Type B pancreatic cell (in vitro differentiated cells): ENCODE results near the gene LYST. TPM values are rescaled to one million over a fixed set of nuclear protein-coding genes. Genes with fewer than 3 reads are reported as not detected.

Experiments used
- DNase-seq: peaks from one replicate; pipeline ENCODE4 v3.0.0; 2021; ENCODE audit warnings: mixed read lengths; ENCODE audit not compliant: unreplicated experiment; ENCODE audit errors: extremely low spot score
- H3K27ac Mint-ChIP-seq: 2 replicates; pipeline ENCODE4 v1.8.0; 2021; ENCODE audit warnings: mild to moderate bottlenecking, mixed read lengths
- H3K27me3 Mint-ChIP-seq: 2 replicates; pipeline ENCODE4 v1.8.0; 2021; ENCODE audit warnings: mixed read lengths
- H3K36me3 Mint-ChIP-seq: 2 replicates; pipeline ENCODE4 v1.8.0; 2021; ENCODE audit warnings: mixed read lengths
- H3K4me1 Mint-ChIP-seq: one replicate; pipeline ENCODE4 v1.8.0; 2021; ENCODE audit warnings: mixed read lengths; ENCODE audit not compliant: unreplicated experiment
- H3K4me3 Mint-ChIP-seq: 2 replicates; pipeline ENCODE4 v1.8.0; 2021; ENCODE audit warnings: mild to moderate bottlenecking, mixed read lengths
- H3K9me3 Mint-ChIP-seq: 2 replicates; pipeline ENCODE4 v1.8.0; 2021; ENCODE audit warnings: mixed read lengths
- CTCF ChIP-seq: fragments of 200-600 bp; sonication (generic); conservative IDR thresholded peaks from 2 replicates; pipeline ENCODE4 v1.5.0; 2021; ENCODE audit warnings: antibody characterized with exemption, mild to moderate bottlenecking
- total RNA-seq: library from RNA; stranded (reverse); gene quantifications from 2 replicates; pipeline ENCODE4 v1.2.1, GENCODE V29; 2021; ENCODE audit warnings: low replicate concordance

The LYST gene
- total RNA-seq, 1 donor from 2014 or later: 9.7 TPM

GRCh38 chr1:235708390-235708962 lies 158.2 kb downstream of the LYST start:
- H3K4me1 Mint-ChIP-seq: peaks cover 18% of the 10 kb centered on the region
- no peaks in the 10 kb centered on the region for H3K27me3 Mint-ChIP-seq
- no peak for TF ChIP-seq CTCF
- peaks cover 4% of the 10 kb centered on the region for H3K36me3 Mint-ChIP-seq
- H3K4me3 Mint-ChIP-seq: no peak overlapping the region
- peak overlapping the region; percentile 30 for H3K27ac Mint-ChIP-seq
- H3K9me3 Mint-ChIP-seq: no peaks in the 10 kb centered on the region
- DNase-seq: no peak

- no peak overlapping the region for H3K4me3 Mint-ChIP-seq
- no peaks in the 10 kb centered on the region for H3K9me3 Mint-ChIP-seq
- H3K27me3 Mint-ChIP-seq: no peaks in the 10 kb centered on the region
- no peak overlapping the region for H3K27ac Mint-ChIP-seq
- peaks cover 16% of the 10 kb centered on the region for H3K4me1 Mint-ChIP-seq
- no peak for TF ChIP-seq CTCF
- H3K36me3 Mint-ChIP-seq: peaks cover 24% of the 10 kb centered on the region
- no peak for DNase-seq
Measured at GRCh38 chr1:235703506-235703905, 163.2 kb downstream of the LYST start.

GRCh38 chr1:235702412-235702811 lies 164.3 kb downstream of the LYST start:
- no peak for TF ChIP-seq CTCF
- peaks cover 24% of the 10 kb centered on the region for H3K36me3 Mint-ChIP-seq
- H3K4me1 Mint-ChIP-seq: peaks cover 14% of the 10 kb centered on the region
- DNase-seq: no peak
- no peak overlapping the region for H3K4me3 Mint-ChIP-seq
- H3K27me3 Mint-ChIP-seq: no peaks in the 10 kb centered on the region
- H3K27ac Mint-ChIP-seq: no peak overlapping the region
- H3K9me3 Mint-ChIP-seq: no peaks in the 10 kb centered on the region

GRCh38 chr1:235697508-235697907 lies 169.2 kb downstream of the LYST start:
- H3K36me3 Mint-ChIP-seq: peaks cover 28% of the 10 kb centered on the region
- TF ChIP-seq CTCF: no peak

GRCh38 chr1:235689356-235689755 lies 177.3 kb downstream of the LYST start:
- no peaks in the 10 kb centered on the region for H3K9me3 Mint-ChIP-seq
- H3K27ac Mint-ChIP-seq: no peak overlapping the region
- TF ChIP-seq CTCF: no peak
- no peaks in the 10 kb centered on the region for H3K4me1 Mint-ChIP-seq
- peaks cover 9% of the 10 kb centered on the region for H3K36me3 Mint-ChIP-seq
- DNase-seq: no peak
- H3K27me3 Mint-ChIP-seq: no peaks in the 10 kb centered on the region
- H3K4me3 Mint-ChIP-seq: no peak overlapping the region

More at GRCh38 chr1:235697508-235697907, 169.2 kb downstream of the LYST start:
- H3K4me3 Mint-ChIP-seq: no peak overlapping the region
- H3K27ac Mint-ChIP-seq: no peak overlapping the region
- no peak for DNase-seq
- no peaks in the 10 kb centered on the region for H3K9me3 Mint-ChIP-seq
- H3K4me1 Mint-ChIP-seq: peaks cover 10% of the 10 kb centered on the region
- no peaks in the 10 kb centered on the region for H3K27me3 Mint-ChIP-seq

- Mint-ChIP-seq H3K4me1 (no peaks in the 10 kb centered on the region), H3K27ac (no peak overlapping the region), H3K4me3 (no peak overlapping the region), H3K9me3 (no peaks in the 10 kb centered on the region), H3K27me3 (no peaks in the 10 kb centered on the region), H3K36me3 (peaks cover 3% of the 10 kb centered on the region)
- no peak for TF ChIP-seq CTCF
- DNase-seq: no peak
Measured at GRCh38 chr1:235688096-235688495, 178.6 kb downstream of the LYST start.
